GM06990 (cell line): ENCODE results near the gene RASAL1.
A peak's percentile ranks its signal among the peaks of the same experiment; 100 is the strongest.

Experiments used
- DNase-seq: peaks from one replicate; pipeline ENCODE4 v3.0.0-alpha.2; 2011; ENCODE audit not compliant: insufficient read length; ENCODE audit errors: extremely low read depth
- H3K27me3 ChIP-seq: replicated peaks from 2 replicates; pipeline ENCODE4 v1.6.0; 2011; ENCODE audit warnings: low read length; ENCODE audit not compliant: control insufficient read depth, insufficient read depth
- H3K36me3 ChIP-seq: 2 replicates; pipeline ENCODE4 v1.5.1; 2011; ENCODE audit warnings: low read length; ENCODE audit not compliant: control insufficient read depth, insufficient read depth
- H3K4me3 ChIP-seq: replicated peaks from 2 replicates; pipeline ENCODE4 v1.5.1; 2011; ENCODE audit warnings: low read depth, mild to moderate bottlenecking, control low read depth, low read length
- CTCF ChIP-seq: IDR thresholded peaks from 2 replicates; pipeline ENCODE4 v1.5.1; 2011; ENCODE audit warnings: low read length, control low read depth, mild to moderate bottlenecking, inconsistent platforms; ENCODE audit not compliant: insufficient read depth, poor library complexity, severe bottlenecking

RASAL1 gene

GRCh38 chr12:113073586-113073985, 62.0 kb downstream of the RASAL1 start:
- TF ChIP-seq CTCF, result no peak
- H3K4me3 ChIP-seq, result no peak overlapping the region

GRCh38 chr12:113072136-113072535, 63.4 kb downstream of the RASAL1 start:
- TF ChIP-seq CTCF, result no peak
- H3K27me3 ChIP-seq, result no peaks in the 10 kb centered on the region
- no peaks in the 10 kb centered on the region for H3K36me3 ChIP-seq
- no peak overlapping the region for H3K4me3 ChIP-seq
- no peak for DNase-seq

More at GRCh38 chr12:113073586-113073985, 62.0 kb downstream of the RASAL1 start:
- Histone ChIP-seq H3K27me3 (no peaks in the 10 kb centered on the region), H3K36me3 (no peaks in the 10 kb centered on the region)
- no peak for DNase-seq

- Histone ChIP-seq H3K27me3 (no peaks in the 10 kb centered on the region), H3K4me3 (no peak overlapping the region)
- no peak for DNase-seq
Measured at GRCh38 chr12:113071135-113072112, 64.1 kb downstream of the RASAL1 start.

GRCh38 chr12:113070117-113070906, 65.2 kb downstream of the RASAL1 start:
- Histone ChIP-seq H3K36me3 (no peaks in the 10 kb centered on the region), H3K4me3 (no peak overlapping the region), H3K27me3 (no peaks in the 10 kb centered on the region)
- DNase-seq, result peak; percentile 69
- no peak for TF ChIP-seq CTCF

More at GRCh38 chr12:113071135-113072112, 64.1 kb downstream of the RASAL1 start:
- TF ChIP-seq CTCF, result no peak
- H3K36me3 ChIP-seq, result no peaks in the 10 kb centered on the region

- no peaks in the 10 kb centered on the region for H3K36me3 ChIP-seq
- DNase-seq, result no peak
- H3K4me3 ChIP-seq, result no peak overlapping the region
- no peaks in the 10 kb centered on the region for H3K27me3 ChIP-seq
- no peak for TF ChIP-seq CTCF
Measured at GRCh38 chr12:113069751-113070116, 65.8 kb downstream of the RASAL1 start.
